ENCODE results near the gene GFPT2.

GFPT2 gene

DNA sequence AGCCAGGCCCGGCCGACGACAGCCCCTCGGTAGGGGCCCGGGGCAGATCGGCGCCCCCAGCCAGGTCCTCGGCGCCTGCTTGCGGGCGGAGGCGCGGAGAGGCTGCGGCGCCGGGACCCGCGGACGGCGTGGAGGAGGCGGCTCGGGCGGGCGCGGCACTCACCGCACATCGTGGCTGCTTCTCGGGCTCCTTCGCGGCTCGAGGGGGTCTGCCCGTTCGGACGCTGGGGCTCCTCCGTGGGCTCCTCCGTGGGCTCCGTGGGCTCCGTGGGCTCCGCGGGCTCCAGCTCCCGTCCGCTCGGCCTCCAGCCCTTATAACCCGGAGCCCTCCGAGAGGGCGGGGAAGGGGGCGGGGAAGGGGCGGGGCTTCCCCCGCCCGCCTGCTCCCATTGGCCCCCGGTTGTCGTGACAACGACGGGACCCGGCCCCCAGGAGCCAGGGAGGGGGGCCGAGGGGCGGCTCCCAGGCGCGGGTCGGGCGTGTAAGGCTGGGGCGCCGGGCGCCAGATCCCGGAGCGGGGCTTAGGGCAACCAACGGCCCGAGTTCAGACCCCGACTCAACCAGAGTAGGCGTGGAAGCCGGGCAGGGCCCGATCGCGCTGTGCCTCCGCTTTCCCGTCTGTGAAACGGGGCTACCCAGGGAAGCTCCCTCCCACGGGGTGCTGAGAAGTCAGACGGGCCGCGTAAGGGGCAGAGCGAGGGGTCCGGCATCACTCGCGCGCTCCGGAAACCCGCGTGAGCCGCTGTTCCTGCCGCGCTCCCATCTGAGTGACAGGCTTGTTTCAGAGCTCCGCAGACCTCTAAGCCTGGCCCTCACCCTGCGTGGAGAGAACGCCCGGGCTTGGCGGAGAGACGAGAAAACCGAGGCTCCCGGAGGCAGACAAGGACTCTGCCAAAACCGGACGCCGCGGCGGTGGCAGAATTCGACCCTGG, at the start of gene GFPT2:
TSS of gene GFPT2 (minus strand) at position 289 of the 932 bp plus-strand sequence. CDS start at position 170, 119 bp downstream.
- peak; percentile 67 for DNase-seq (ENCODE audit: extremely low read depth, insufficient read length)
- no peaks in the 10 kb centered on the region for H3K36me3 ChIP-seq (ENCODE audit: control insufficient read depth, insufficient read depth, low read length)
- TF ChIP-seq, protein P1, sequence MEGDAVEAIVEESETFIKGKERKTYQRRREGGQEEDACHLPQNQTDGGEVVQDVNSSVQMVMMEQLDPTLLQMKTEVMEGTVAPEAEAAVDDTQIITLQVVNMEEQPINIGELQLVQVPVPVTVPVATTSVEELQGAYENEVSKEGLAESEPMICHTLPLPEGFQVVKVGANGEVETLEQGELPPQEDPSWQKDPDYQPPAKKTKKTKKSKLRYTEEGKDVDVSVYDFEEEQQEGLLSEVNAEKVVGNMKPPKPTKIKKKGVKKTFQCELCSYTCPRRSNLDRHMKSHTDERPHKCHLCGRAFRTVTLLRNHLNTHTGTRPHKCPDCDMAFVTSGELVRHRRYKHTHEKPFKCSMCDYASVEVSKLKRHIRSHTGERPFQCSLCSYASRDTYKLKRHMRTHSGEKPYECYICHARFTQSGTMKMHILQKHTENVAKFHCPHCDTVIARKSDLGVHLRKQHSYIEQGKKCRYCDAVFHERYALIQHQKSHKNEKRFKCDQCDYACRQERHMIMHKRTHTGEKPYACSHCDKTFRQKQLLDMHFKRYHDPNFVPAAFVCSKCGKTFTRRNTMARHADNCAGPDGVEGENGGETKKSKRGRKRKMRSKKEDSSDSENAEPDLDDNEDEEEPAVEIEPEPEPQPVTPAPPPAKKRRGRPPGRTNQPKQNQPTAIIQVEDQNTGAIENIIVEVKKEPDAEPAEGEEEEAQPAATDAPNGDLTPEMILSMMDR (IDR thresholded peaks at IDR 0.05; ENCODE audit: insufficient read depth, low read length, poor library complexity, severe bottlenecking), result no peak
- peaks cover 2% of the 10 kb centered on the region for H3K27me3 ChIP-seq (replicated peaks; ENCODE audit: control insufficient read depth, insufficient read depth, low read length)
- H3K4me3 ChIP-seq (replicated peaks; ENCODE audit: low read depth, low read length), result peak within 1 kb of the TSS; percentile 64

DNA sequence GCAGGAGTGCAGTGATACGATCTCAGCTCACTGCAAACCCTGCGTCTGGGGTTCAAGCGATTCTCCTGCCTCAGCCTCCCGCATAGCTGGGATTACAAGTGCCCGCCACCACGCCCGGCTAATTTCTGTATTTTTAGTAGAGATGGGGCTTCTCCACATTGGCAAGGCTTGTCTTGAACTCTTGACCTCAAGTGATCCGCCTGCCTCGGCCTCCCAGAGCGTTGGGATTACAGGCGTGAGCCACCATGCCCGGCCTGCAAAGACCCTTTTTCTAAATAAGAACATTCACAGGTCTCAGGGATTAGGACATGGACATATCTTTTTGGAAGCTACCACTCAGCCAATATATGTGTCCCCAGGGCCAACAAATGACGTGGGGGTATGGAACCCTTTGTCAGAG, 49.6 kb upstream of the GFPT2 start:
- Histone ChIP-seq H3K36me3 (ENCODE audit: control insufficient read depth, insufficient read depth, low read length) (no peaks in the 10 kb centered on the region), H3K27me3 (replicated peaks; ENCODE audit: control insufficient read depth, insufficient read depth, low read length) (no peaks in the 10 kb centered on the region), H3K4me3 (replicated peaks; ENCODE audit: low read depth, low read length) (no peak overlapping the region)
- TF ChIP-seq, protein P1 (IDR thresholded peaks at IDR 0.05; ENCODE audit: insufficient read depth, low read length, poor library complexity, severe bottlenecking), result no peak
- no peak for DNase-seq (ENCODE audit: extremely low read depth, insufficient read length)

DNA sequence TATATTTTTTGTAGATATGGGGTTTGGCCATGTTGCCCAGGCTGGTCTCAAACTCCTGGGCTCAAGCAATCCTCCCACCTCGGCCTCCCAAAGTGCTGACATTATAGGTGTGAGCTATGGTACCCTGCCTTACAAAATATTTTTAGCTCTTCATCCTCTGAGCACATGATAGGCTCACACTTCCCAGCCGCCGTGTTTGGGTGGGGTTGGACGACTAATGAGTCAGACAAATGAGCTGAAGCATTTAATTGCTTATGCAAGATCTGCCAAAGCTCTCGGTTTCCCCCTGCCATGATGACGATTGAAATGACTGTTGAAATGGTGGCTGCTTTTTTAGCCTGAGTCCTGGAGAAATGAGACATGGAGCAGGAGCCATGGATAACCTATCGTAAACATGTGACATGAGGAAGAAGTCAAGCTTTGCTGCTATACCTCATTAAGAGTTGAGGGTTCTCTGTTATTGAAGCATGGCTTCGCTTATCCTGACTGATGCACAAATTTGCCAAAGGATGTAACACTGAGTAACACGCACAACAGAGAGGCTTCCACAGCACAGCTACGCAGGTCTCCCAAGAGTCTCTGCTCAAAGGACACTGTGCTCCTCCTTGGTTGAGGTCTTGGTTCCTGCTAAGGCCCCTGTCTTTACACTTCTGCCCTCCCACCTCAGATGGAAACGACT, 48.2 kb upstream of the GFPT2 start:
- TF ChIP-seq, protein P1 (IDR thresholded peaks at IDR 0.05; ENCODE audit: insufficient read depth, low read length, poor library complexity, severe bottlenecking), result no peak
- Histone ChIP-seq H3K27me3 (replicated peaks; ENCODE audit: control insufficient read depth, insufficient read depth, low read length) (no peaks in the 10 kb centered on the region; the same call in 1 of the 2 replicates), H3K36me3 (ENCODE audit: control insufficient read depth, insufficient read depth, low read length) (no peaks in the 10 kb centered on the region), H3K4me3 (replicated peaks; ENCODE audit: low read depth, low read length) (no peak overlapping the region)
- no peak for DNase-seq (ENCODE audit: extremely low read depth, insufficient read length)

DNA sequence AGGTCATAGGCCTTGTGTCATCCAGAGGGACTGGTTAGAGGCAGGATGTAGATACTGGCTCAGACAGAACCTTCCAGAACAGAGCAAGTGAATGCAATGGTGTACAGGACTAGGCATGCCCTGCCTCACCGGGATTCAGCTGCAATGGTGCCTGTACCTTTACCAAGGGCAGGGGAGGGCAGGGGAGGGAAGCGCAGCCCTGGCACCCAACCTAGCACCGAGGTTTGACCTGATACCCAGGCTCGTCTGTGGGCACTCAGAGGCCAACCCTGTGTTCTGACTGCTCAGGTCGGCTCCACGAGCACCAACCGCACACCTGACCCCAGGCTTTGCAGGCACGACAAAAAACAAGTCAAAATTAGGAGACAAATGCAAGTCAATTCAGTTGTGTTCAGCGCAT, 47.3 kb upstream of the GFPT2 start:
- TF ChIP-seq, protein P1 (IDR thresholded peaks at IDR 0.05; ENCODE audit: insufficient read depth, low read length, poor library complexity, severe bottlenecking), result no peak
- no peak for DNase-seq (ENCODE audit: extremely low read depth, insufficient read length)
- H3K27me3 ChIP-seq (replicated peaks; ENCODE audit: control insufficient read depth, insufficient read depth, low read length), result no peaks in the 10 kb centered on the region; the same call in 1 of the 2 replicates
- H3K36me3 ChIP-seq (ENCODE audit: control insufficient read depth, insufficient read depth, low read length), result no peaks in the 10 kb centered on the region
- no peak overlapping the region for H3K4me3 ChIP-seq (replicated peaks; ENCODE audit: low read depth, low read length)

DNA sequence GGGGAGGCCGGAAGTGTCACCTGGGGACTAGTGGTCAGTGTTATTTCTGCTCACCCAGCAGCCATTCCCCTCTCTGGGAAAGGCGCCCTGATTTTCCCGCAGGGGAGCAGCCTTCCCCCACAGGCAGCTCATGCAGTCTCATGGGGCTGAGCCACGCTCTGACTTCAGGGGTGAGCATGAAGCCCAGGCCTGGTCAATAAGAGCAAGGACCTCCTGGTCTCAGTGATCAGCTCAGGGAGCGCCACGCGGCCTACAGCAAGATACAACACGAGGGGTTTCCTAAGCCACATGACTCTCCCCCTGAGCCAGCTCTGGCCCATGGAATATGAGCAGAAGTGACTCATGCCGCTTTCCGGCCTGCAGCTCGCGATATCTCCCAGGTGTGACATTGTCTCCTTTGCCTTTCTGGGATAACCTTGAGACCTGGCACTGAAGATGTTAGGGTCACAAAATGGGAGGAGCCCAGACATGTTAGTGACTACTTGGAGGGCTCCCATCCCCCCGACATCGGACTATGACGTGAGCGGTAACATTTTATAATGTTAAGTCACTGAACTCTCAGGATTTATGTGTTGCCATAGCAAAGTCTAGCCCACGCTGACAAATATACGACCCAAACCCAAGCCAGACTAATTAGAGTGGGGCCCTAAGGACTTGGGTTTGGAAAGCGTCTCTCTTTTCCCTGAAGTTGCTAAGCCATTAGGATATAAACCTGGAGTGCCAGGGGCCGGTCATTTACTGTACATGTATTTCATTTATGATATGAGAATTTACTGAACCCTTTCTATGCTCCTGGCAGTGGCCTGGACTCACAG, 46.5 kb upstream of the GFPT2 start:
- Histone ChIP-seq H3K27me3 (replicated peaks; ENCODE audit: control insufficient read depth, insufficient read depth, low read length) (no peaks in the 10 kb centered on the region; the same call in 1 of the 2 replicates), H3K36me3 (ENCODE audit: control insufficient read depth, insufficient read depth, low read length) (no peaks in the 10 kb centered on the region), H3K4me3 (replicated peaks; ENCODE audit: low read depth, low read length) (no peak overlapping the region)
- DNase-seq (ENCODE audit: extremely low read depth, insufficient read length), result no peak
- TF ChIP-seq, protein P1 (IDR thresholded peaks at IDR 0.05; ENCODE audit: insufficient read depth, low read length, poor library complexity, severe bottlenecking), result no peak
